HEK293 (cell line): Measurements from ENCODE around the gene C1QTNF4.

Experiments
- ZNF10 ChIP-seq: fragments of 450-650 bp; formaldehyde crosslinking; IDR thresholded peaks from 2 replicates; pipeline ENCODE4 v1.5.1; 2017; ENCODE audit warnings: missing biosample characterization, missing genetic modification characterization
- ZNF416 ChIP-seq: fragments of 450-650 bp; formaldehyde crosslinking; IDR thresholded peaks from 2 replicates; pipeline ENCODE4 v1.5.1; 2016; ENCODE audit warnings: missing biosample characterization, missing genetic modification characterization
- ZNF544 ChIP-seq: fragments of 450-650 bp; formaldehyde crosslinking; IDR thresholded peaks from 2 replicates; pipeline ENCODE4 v1.5.0; 2017; ENCODE audit warnings: missing biosample characterization, missing genetic modification characterization
- TF ChIP-seq, protein P1 (sequence below): fragments of 450-650 bp; formaldehyde crosslinking; IDR thresholded peaks from 2 replicates; pipeline ENCODE4 v1.5.1; 2016; ENCODE audit warnings: missing biosample characterization, missing genetic modification characterization, low read depth
- TF ChIP-seq, protein P2 (sequence below): fragments of 450-650 bp; formaldehyde crosslinking; IDR thresholded peaks from 2 replicates; pipeline ENCODE4 v1.5.1; 2016; ENCODE audit warnings: missing biosample characterization, missing genetic modification characterization
- TF ChIP-seq, protein P3 (sequence below): fragments of 450-650 bp; formaldehyde crosslinking; IDR thresholded peaks from 2 replicates; pipeline ENCODE4 v1.5.1; 2016; ENCODE audit warnings: missing biosample characterization, missing genetic modification characterization

DNA sequence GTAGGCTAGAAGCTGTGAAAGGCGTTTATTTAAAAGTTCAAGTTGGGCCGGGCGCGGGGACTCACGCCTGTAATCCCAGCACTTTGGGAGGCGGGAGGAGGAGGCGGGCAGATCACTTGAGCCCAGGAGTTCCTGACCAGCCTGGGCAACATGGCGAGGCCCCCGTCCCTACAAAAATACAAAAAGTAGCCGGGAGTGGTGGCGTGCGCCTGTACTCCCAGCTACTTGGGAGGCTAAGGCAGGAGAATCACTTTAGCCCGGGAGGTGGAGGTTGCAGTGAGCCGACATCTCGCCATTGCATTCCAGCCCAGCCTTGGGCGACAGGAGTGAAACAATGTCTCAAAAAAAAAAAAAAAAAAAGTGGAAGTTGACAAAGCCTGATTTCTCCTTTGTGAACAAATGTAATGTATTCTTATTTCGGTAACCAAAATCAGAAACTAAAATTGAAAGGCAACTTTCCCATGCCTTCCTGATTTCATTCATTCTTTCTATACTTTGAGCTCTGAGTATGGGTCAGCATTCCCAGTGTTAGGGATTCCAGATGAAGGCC lies 28.0 kb downstream of the C1QTNF4 start:
- TF ChIP-seq, protein P1, sequence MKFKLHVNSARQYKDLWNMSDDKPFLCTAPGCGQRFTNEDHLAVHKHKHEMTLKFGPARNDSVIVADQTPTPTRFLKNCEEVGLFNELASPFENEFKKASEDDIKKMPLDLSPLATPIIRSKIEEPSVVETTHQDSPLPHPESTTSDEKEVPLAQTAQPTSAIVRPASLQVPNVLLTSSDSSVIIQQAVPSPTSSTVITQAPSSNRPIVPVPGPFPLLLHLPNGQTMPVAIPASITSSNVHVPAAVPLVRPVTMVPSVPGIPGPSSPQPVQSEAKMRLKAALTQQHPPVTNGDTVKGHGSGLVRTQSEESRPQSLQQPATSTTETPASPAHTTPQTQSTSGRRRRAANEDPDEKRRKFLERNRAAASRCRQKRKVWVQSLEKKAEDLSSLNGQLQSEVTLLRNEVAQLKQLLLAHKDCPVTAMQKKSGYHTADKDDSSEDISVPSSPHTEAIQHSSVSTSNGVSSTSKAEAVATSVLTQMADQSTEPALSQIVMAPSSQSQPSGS (tag by site-specific recombination) = no peak
- TF ChIP-seq ZNF10 (tag by site-specific recombination) (no peak), ZNF544 (tag by site-specific recombination) (no peak), ZNF416 (tag by site-specific recombination) (no peak)
- TF ChIP-seq, protein P2, sequence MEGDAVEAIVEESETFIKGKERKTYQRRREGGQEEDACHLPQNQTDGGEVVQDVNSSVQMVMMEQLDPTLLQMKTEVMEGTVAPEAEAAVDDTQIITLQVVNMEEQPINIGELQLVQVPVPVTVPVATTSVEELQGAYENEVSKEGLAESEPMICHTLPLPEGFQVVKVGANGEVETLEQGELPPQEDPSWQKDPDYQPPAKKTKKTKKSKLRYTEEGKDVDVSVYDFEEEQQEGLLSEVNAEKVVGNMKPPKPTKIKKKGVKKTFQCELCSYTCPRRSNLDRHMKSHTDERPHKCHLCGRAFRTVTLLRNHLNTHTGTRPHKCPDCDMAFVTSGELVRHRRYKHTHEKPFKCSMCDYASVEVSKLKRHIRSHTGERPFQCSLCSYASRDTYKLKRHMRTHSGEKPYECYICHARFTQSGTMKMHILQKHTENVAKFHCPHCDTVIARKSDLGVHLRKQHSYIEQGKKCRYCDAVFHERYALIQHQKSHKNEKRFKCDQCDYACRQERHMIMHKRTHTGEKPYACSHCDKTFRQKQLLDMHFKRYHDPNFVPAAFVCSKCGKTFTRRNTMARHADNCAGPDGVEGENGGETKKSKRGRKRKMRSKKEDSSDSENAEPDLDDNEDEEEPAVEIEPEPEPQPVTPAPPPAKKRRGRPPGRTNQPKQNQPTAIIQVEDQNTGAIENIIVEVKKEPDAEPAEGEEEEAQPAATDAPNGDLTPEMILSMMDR (tag by site-specific recombination) = no peak
- TF ChIP-seq, protein P3, sequence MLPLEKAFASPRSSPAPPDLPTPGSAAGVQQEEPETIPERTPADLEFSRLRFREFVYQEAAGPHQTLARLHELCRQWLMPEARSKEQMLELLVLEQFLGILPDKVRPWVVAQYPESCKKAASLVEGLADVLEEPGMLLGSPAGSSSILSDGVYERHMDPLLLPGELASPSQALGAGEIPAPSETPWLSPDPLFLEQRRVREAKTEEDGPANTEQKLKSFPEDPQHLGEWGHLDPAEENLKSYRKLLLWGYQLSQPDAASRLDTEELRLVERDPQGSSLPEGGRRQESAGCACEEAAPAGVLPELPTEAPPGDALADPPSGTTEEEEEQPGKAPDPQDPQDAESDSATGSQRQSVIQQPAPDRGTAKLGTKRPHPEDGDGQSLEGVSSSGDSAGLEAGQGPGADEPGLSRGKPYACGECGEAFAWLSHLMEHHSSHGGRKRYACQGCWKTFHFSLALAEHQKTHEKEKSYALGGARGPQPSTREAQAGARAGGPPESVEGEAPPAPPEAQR (tag by site-specific recombination) = no peak
